Epidermal melanocyte (primary cell): ENCODE data around the gene YES1.
"Not testable (repeated sequence)": the region's sequence is repeated elsewhere in the genome, so short reads cannot be mapped to it uniquely, and the experiment has no call there.

Experiments used
- DNase-seq: peaks from one replicate; pipeline ENCODE4 v3.0.0; 2011; ENCODE audit warnings: low spot score; ENCODE audit not compliant: insufficient read length

YES1 gene

DNA sequence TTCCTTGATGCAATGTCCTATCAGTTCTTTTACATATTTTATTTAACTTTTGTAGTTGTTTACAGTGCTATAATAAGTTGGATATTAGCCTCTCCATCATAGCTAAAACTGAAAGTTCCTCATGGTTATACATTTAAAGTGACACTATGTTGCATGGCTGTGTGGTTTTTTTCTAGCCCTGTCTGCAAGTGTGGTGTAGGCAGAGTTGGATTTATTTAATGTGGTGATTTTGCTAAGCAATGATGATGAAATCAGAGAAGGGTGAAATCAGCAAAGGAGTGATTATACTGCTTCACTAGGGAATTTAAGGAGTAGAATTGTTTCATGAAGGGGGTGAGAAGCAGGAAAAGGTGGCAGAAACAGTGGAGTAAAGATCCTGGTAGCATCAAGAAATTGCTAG is 81.3 kb downstream of the YES1 start:
- DNase-seq: no peak

DNA sequence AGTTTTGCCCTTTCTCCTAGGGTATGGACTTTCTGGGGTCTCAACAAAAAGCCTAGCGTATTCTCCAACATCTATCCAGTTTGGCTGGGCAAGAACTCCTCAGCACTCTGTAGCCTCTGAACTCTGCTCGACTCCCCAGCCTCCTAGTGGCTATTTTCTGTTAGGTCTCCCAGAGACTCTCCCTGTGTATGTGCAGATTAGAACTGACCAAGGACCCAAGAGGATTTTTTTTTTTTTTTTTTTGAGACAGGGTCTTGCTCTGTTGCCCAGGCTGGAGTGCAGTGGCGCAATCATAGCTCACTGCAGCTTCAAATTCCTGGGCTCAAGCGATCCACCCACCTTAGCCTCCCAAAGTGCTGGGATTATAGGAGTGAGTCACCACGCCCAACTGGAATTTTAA is 81.9 kb downstream of the YES1 start:
- not testable (repeated sequence) for DNase-seq

DNA sequence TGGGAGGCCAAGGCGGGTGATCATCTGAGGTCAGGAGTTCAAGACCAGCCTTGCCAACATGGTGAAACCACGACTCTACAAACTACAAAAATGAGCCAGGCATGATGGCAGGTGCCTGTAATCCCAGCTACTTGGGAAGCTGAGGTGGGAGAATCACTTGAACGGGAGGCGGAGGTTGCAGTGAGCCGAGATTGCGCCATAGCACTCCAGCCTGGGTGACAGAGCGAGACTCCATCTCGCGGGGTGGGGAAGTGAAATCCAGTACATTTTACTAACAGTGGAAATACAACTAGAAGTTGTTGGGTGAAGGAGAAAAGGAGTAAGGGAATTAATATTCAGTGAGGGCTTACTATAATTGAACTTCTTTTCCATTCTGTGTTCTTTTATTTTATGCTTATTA is 86.4 kb downstream of the YES1 start:
- no peak for DNase-seq

DNA sequence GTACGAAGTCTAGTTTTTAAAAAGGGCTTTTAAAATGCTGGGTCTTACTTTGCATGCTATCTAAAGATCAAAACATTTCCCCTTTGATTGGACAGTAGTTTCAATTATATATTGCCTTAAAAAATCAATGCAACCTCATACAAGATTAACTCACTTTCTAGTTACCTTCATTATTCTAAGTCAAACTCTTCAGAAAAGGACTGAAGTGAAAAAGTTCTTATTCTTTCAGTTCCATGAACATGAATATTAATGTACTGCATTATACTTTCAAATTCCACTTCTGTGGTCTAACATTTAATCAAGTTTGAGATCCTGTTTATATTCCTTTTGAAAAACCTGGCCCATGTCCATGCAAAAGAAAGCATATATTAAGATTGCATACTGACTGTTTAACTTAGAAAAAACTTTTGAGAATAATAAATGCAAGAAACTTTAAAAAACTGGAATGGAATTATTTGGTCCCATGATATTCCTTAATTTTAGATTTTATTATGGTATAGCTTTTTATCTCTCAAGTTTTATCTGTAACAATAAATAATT is 88.4 kb downstream of the YES1 start:
- DNase-seq: no peak

DNA sequence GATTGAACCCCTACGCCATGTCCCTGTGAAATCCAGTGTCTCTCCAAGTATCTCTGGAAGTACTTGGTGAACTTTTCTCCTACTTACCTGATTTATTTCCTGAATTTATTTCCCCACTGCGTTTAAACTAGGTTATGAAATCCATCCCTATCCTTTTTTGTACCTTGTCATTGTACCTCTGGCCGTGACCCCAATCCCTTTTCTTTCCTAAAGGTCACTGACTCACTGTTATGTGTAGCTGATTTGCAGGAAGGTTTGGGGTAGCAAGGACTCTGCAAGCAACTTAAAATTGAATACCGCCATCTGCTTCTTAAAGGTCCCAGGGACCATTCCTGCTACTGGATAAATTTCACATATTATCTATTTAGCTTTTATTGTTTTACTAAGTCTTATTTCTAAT is 95.0 kb downstream of the YES1 start:
- no peak for DNase-seq

DNA sequence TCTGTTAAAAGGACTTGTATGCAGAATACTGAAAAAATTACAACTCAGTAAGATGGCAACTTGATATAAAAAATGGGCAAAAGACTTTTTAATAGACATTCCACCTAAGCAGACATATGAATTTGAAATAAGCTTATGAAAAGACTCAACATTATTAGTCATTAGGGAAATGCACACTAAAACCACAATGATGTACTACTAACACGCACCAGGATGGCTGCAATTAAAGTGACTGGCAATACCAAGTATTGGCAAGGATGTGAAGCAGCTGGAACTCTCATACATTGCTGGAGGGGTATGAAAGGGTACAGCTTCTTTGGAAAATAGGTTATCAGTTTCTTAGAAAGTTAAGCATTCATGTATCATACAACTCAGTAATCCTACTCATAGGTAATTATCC is 96.4 kb downstream of the YES1 start:
- DNase-seq: no peak

DNA sequence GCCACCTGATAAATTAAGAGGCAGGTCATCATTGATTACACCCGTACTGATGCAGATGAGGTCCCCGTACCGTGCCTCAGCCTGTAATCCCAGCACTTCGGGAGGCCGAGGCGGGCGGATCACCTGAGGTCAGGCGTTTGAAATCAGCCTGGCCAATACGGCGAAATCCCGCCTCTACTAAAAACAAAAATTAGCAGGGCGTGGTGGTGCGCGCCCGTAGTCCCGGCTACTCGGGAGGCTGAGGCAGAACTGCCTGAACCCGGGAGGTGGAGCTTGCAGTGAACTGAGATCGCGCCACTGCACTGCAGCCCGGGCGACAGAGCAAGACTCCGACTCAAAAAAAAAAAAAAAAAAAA is 98.9 kb downstream of the YES1 start:
- no peak for DNase-seq

DNA sequence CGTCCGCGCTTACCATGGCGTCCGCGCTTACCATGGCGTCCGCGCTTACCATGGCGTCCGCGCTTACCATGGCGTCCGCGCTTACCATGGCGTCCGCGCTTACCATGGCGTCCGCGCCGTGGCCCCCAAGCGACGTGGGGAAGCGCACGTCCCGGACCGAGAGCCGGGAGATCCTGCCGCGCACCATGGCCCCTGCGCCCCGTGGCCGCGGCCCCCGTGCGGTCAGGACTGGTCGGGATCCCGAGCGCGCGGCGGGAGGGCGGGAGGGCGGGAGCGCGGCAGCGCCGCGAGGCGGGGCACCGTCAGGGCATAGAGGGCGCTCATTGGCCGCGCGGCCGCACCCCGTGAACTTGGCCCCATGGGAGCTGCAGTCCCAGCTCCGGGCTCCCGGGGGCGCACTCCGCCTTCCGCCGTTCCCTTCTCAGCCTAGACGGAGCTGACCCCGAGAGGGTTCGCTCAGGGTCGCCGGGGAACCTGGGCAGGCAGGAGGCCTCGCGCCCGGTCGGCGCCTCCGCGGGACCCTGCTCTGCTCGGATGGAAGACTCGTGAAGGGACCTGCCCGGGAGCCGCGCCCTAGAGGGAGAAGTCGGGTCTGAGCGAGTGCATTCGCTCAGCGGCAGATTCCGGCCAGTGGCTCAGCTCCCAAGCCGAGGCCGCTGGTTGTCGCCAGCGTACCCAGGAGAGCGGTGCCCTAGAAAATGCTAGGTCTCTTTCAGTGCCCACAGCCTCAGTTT is 99.5 kb downstream of the YES1 start, which contains the start of gene ENOSF1:
TSS of gene ENOSF1 (minus strand) at position 230 of the 734 bp plus-strand sequence. CDS start at position 187, 43 bp downstream.
- peak; percentile 79 for DNase-seq

DNA sequence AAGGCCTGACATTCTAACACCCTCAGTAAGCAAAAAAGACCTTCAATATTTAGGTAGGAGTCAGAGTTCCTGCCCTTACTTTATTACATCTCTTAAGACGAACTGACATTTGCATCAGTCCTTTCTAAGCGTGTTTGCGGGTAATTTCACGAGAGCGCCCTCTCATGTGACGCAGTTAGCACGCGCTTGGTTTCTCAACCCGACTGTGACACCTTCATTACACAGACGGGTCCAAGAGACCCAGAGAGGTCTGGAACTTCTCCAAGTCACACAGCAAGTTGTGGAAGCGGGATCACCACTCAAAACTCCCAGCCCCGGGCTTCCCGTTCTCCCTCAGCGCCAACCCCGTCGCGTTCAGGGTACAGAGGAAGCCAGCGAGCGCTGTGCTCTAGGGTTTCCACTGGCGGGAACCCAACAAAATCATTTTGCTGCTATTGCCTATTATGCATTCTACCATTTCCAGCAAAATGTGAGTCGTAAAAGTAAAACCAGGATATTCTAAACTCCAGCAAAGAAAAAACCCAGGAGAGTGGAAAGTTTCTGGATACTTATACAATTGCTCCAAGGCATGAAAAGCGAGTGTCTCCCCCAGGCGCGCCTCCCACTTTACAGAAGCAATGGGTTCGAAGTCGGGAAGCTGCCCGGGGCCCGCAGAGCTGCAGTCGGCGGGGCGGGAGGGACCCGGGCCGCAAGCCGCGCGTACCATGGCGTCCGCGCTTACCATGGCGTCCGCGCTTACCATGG is 100.2 kb downstream of the YES1 start:
- DNase-seq: peak; percentile 36

DNA sequence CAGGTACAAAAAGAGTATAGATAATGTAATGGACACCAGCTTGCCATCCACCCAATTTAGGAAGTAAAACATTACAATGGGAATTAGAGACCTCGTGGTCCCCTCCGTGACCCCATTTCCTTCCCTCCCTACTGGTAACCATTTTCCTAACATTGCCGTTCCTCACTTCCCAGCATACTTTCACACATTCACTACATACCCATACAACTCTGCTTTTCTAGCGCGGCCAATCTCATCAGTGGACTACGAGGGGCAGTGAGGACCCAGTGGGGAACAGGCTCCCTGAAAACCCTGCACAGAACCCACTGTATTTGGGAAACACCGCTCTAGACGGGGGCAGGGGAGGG is 100.8 kb downstream of the YES1 start:
- DNase-seq: no peak

DNA sequence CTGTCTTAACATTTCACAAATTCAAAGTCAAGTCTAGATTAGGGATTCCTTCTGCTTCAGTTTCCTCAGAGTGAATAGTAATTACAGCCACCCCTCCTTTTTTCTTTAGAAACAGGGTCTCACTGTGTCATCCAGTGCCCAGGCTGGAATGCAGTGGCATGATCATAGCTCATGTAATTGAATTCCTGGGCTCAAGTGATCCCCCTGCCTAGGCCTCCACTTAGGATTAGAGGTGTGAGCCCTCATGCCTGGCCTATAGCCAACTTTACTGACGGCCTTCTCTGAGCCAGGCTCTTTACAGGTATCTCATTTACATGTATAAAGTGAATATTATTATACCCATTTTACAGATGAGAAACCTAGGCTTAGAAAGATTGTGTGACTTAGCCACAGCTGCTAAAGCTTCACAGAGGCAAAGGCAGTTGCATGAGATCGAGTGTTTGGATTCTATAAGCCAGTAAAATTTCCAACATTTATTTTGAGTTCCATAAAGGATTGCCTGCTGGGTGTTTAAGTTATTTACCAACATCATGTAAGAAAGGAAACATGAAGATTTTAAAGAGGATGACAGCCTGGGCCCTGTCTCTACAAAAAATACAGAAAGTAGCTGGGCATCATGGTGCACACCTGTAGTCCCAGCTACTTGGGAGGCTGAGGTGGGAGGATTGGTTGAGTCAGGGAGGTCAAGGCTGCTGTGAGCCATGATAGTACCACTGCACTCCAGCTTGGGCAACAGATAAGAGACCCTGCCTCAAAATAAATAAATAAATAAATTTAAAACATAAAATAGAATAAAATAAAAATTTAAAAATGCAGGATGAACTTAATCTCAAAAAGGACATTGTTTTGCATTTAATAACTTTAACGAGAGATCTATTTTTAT is 101.4 kb downstream of the YES1 start:
- DNase-seq: no peak

DNA sequence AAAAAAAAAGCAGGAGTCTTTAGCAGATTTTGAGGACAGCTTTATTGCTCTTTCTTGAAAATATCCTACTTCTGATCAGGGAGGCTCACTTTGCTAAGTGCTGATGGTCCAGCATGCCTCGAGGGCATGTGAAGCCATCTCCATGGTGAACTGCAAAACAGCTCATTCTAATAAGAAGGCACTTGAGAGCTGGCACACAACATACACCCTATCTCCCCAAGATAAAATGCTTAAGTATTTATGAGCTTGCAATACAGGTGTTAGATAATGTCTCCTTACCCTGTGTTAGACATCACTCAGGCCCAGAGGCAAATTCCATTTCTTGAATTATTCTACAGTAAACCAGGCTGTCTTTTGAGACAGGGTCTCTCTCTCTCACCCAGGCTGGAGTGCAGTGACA is 102.3 kb downstream of the YES1 start:
- no peak for DNase-seq

DNA sequence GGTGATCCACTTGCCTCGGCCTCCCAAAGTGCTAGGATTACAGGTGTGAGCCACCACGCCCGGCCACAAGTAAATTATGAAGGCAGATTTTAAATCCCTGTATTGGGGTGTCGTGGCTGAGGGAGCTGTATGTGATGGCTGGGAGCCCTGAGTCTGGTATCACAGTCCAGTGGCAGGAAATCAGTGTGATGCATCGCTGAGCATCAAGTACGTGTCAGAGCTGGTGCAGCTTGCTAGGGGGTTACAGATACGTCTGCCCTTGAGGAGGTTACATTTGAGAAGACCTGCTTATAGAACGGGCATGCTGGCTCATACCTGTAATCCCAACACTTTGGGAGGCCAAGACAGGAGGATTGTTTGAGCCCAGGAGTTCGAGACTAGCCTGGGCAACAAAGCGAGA is 103.9 kb downstream of the YES1 start:
- no peak for DNase-seq

DNA sequence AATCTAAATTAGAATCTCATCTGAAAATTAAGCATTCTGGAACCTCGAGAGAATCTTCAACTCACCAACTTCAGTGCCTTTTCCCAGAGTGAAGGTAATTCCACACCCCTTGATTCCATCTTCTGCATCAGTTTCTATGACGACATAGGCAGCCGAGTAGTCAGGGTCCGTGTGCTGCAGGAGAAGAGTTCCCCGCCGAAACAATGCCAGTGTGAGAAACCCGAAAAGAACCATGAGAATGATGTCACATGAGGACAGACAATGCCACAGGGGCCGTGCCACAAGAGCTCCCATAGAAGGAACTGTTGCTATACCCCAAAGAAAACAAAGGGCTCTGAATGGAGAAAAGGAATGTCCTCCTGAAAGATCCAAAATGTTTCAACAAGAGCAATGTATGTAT is 105.6 kb downstream of the YES1 start:
- DNase-seq: no peak

DNA sequence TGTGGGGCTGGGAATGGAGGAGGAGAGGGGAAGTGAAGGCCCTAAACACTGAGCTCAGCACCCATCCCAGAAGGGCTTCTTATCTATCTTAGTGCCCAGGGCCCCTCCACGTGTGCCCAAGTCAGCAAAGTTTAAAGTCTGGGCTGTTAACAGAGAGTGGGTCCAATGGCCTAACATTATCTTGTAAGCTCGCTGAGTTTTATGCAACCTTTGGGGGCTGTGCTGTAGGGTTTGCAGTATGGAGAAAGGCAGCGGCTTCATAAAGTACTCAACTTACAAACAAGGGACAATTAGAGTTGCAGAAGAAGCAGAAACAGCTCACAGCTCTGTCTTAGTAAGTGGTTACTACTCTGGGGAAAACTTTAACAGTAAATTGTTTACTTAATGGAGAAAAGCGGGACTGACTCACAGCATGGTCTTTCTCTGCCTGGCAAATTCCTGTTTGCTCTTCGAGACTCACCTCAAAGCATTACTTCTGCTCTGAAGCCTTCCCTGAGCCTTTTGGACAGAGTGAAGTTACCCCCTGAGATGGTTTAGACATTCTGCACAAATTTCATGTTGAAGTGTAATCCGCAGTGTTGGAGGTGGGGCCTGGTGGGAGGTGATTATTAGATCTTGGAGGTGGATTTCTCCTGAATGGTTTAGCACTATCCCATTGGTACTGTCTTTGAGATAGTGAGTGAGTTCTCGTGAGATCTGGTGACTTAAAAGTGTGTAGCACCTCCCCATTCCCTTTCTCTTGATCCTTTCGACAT is 108.7 kb downstream of the YES1 start:
- DNase-seq: no peak

DNA sequence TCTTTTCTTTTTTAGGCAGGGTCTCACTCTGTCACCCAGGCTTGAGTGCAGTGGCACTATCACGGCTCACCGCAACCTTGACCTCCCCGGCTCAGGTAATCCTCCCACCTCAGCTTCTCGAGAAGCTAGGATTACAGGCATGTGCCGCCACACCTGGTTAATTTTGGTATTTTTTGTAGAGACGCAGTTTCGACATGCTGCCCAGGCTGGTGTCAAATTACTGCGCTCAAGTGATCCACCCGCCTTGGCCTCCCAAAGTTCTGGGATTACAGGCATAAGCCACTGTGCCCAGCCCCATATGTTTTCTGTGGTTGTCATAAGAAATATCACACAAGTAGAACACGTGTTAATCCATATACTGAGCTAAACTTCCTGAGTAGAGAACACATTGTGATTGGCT is 114.2 kb downstream of the YES1 start:
- no peak for DNase-seq

DNA sequence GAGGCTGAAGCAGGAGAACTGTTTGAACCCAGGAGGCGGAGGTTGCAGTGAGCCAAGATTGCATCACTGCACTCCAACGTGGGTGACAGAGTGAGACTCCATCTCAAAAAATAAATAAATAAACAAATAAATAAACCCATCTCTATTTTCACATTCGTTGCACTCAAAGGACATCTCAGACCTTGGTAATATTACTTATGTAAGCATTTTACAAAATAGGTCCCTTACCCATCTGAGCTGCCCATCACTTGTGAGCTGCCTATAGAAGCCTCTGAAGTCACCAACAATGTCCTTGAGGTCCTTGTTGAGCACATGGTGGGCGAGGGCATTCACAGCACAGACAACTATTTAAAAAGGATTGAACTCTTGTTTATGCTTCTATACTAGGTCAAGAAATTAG is 115.0 kb downstream of the YES1 start:
- DNase-seq: no peak

DNA sequence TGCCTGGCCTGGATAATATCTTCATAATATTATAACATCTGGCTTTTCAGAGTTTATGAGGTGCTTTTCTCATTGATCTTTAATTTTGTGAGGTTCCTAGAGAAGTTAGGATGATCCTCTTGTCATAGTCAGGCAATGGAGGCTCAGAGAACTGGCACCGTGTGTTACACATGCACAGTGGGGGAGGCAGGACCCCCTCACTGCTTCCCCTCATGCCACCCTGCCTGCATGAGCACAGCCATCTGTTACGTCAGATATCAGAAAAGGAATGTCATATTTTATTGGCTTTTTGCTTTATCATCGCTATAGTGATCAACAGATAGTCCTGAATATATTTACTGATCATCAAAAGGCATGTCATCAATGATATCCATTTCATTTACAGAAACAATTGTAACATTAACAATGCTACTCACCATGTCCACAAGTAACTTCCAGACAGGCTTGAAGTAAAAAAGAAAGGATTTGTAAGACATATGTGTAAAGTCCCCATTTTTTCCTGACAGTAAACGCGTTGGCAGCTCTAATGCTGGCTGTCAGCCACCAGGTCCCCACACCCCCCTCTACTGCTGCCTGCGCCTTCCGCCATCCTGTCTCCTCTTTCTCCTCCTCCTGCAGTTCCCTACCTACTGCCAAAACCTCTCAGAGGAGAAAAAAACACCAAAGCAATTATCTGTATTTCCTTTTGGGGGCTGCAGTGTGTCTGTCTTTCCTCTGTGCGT is 118.4 kb downstream of the YES1 start:
- DNase-seq: no peak

DNA sequence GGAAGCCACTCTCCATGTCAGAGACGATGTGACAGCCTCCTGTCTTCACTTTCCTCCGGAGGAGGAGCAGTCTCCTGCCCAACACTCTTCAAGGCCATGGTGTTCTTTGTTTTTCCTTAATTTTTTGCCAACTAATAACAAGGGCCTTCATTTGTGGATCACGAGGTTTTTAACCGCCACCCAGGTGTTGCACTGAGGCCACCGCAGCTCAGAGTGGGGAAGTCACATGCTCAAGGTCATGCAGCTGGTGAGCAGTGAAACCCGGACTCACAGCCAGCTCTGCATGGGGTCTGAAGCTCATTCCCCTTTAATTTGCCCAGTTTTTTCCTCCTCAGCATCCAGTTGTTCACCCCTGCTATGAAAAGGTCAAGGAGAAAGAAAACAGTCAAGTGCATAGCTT is 119.2 kb downstream of the YES1 start:
- no peak for DNase-seq

DNA sequence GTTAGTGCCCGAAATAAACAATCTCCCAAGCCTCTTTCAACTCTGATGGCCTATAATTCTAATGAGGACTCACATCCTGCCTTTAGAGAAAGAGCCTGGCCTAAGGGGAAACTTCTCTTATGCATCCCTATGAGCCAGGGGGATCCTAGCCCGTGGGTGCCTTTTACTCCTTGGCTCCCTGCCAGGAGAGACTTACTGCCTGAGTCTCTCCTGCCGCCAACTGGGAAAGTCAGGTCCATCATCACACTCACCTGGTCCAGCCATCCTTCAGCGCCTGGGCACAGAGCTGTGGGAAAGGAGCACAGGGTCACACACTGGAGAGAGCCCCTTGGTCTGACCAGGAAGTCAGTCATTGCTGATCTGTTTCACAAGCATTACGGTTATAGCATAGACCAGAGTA is 123.7 kb downstream of the YES1 start:
- DNase-seq: no peak
